Pancreas (tissue), 10 donors: ENCODE measurements around the gene ZNF608. TPM values are rescaled to one million over a fixed set of nuclear protein-coding genes. Genes with fewer than 3 reads are reported as not detected.

ENCODE experiments used
- ATAC-seq, 4 donors: fragments of 200-7000 bp; cut with Tn5 transposase; one replicate each; pipeline versions ENCODE4 v1.8.0 to v1.9.1; 2020; ENCODE audit warnings: mild to moderate bottlenecking in 4 of 4, moderate library complexity in 4 of 4
- DNase-seq, 6 donors: peaks; one replicate each; pipeline ENCODE4 v3.0.0-alpha.2; 2020
- FAIRE-seq: peaks from 2 replicates; lab custom pipeline; 2012; peaks lifted over from hg19 to GRCh38; lab: Jason Lieb, UNC
- H3K27ac ChIP-seq, 4 donors: fragments of 200-600 bp; sonication (generic); 1 replicate in 3 of 4; 2 replicates in 1 of 4; pipeline versions ENCODE4 v1.5.0 to v1.8.0; 2020
- H3K27me3 ChIP-seq, 4 donors: fragments of 200-600 bp; one replicate each; pipeline ENCODE4 v1.8.0; 2021
- H3K36me3 ChIP-seq, 3 donors: fragments of 200-600 bp; sonication (generic) in 1 of 3; one replicate each; pipeline versions ENCODE4 v1.5.0 to v1.8.0; 2020 to 2021
- H3K4me1 ChIP-seq, 3 donors: fragments of 200-600 bp; one replicate each; pipeline ENCODE4 v1.8.0; 2021
- H3K4me3 ChIP-seq, 4 donors: fragments of 200-600 bp; sonication (generic) in 2 of 4; one replicate each; pipeline versions ENCODE4 v1.5.0 to v1.8.0; 2020 to 2021
- H3K9me3 ChIP-seq, 4 donors: fragments of 200-600 bp; one replicate each; pipeline ENCODE4 v1.8.0; 2021
- WGBS, 2 donors: extraction: QIAGEN DNeasy Blood & Tissue Kit; methylation state at CpG; one replicate each; pipeline ENCODE4 v1.1.7; 2013; 5-methylcytosine and 5-hydroxymethylcytosine counted together
- intact Hi-C, 3 donors: fragments of 100-400 bp; cut with DNase I; formaldehyde crosslinking; loops; one replicate each; pipeline versions ENCODE4 v1.11.1 to v1.14.2; 2022
- polyA plus RNA-seq, 2 donors: library from polyadenylated mRNA; stranded (reverse); fragments of 200-250 nt; gene quantifications; one replicate each; pipeline ENCODE4 v1.2.3, GENCODE V29; 2013
- total RNA-seq, 6 donors: library from RNA; stranded (reverse); fragmentation: NEBNext Ultra II Directional in 4 of 6; extraction: Animal tissue kit (Norgen Biotek cat#: 25700) in 4 of 6; gene quantifications; one replicate each; pipeline versions ENCODE4 v1.2.1 to v1.2.4, GENCODE V29; 2021 to 2023
- TF ChIP-seq, protein P1 (sequence below), 4 donors: fragments of 200-600 bp; sonication (generic) in 3 of 4; IDR thresholded peaks; one replicate each; pipeline versions ENCODE4 v1.5.0 to v1.8.0; 2021; ENCODE audit warnings: antibody characterized with exemption in 4 of 4
- donor health status: healthy with polysubstance abuse.
- donor health status: DM: no; HTN: no; CAD: no; lungs with moderate emphysema.
- donor health status: DM: no; HTN: no; CAD: no.
- donor health status: control.
- donor health status: control.
- donor health status: Bipolar disorder and iron deficiency.
- donor health status: DM: yes; HTN: yes; CAD: no.
- donor health status: DM: no; HTN: no; CAD: no.
- donor health status: DM: no; HTN: no; CAD: no.
- donor health status: DM: yes; HTN: yes; CAD: no.

The ZNF608 gene
- total and polyA plus RNA-seq, 8 donors, result 9.3 to 21.6 (median 12.3) TPM

GRCh38 chr5:124739634-124740025 is 6.8 kb downstream of the ZNF608 start:
- intact Hi-C loops, result loop anchor here in 1 of 3 donors (10.0 kb wide), 2 partner anchors 75 to 145 kb away; no protein-coding TSS in a partner anchor
- WGBS, 2 donors, result 65 to 75% methylated on average over 9 of the region's 9 CpGs
- no peak for DNase-seq
- TF ChIP-seq, protein P1, sequence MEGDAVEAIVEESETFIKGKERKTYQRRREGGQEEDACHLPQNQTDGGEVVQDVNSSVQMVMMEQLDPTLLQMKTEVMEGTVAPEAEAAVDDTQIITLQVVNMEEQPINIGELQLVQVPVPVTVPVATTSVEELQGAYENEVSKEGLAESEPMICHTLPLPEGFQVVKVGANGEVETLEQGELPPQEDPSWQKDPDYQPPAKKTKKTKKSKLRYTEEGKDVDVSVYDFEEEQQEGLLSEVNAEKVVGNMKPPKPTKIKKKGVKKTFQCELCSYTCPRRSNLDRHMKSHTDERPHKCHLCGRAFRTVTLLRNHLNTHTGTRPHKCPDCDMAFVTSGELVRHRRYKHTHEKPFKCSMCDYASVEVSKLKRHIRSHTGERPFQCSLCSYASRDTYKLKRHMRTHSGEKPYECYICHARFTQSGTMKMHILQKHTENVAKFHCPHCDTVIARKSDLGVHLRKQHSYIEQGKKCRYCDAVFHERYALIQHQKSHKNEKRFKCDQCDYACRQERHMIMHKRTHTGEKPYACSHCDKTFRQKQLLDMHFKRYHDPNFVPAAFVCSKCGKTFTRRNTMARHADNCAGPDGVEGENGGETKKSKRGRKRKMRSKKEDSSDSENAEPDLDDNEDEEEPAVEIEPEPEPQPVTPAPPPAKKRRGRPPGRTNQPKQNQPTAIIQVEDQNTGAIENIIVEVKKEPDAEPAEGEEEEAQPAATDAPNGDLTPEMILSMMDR (IDR thresholded peaks at IDR 0.05), result no peak
- Histone ChIP-seq H3K27ac (peak overlapping the region in 2 of 4 donors; percentile 34 to 57), H3K4me3 (no peak overlapping the region), H3K4me1 (peaks cover 26 to 70% (median 41%) of the 10 kb centered on the region in 3 donors), H3K27me3 (no peaks in the 10 kb centered on the region), H3K36me3 (no peaks in the 10 kb centered on the region), H3K9me3 (no peaks in the 10 kb centered on the region)
- no peak for FAIRE-seq
- no peak for ATAC-seq

DNA sequence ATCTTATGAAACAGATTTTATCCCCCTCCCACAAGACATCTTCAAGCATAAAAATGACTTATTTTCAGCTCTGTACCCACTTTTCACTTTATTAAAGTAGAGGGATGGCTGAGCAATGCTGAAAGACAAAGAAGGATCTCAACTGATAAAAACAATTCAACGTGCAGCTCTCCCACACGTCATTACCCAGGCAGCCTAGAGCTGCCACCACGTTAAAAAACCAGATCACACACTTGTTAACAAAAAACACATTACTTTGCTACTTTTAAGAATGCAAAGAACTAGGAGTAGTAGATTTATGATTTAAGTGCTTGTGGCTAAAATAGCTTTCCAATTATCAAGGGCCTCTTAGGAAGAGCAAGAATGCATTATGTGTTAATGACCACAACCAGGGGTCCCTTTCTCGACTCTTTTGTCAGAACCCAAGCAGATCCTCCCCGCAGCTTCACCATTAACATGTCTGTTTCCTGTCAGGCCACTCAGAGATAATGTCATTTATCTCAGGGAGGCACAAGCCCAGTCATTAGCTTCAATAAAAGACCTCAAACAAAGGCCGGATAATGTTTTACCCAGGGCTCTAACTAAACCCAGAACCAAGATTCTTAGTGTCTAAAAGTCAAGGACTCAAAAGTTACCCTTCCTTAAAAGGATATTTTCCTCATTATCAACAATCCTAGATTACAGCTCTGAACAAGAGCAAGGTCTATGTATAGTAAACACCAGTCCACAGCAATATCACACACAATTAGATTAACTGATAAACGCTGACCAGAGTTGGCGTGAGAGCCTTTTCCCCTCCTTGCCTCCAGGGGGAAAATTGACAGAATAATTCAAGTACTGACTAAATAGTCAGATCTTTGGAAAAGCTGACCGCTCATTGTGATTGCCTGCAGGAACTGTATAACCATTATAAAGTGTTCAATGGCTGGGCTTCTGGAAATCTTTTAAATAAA is 7.5 kb downstream of the ZNF608 start:
- WGBS, 2 donors, result 15 to 20% methylated on average over 9 of the region's 9 CpGs
- H3K4me1 ChIP-seq, result peaks cover 26 to 73% (median 46%) of the 10 kb centered on the region in 3 donors
- intact Hi-C loops, result loop anchor here in 1 of 3 donors (10.0 kb wide), 1 partner anchor 74 kb away; no protein-coding TSS in a partner anchor
- ATAC-seq, result no peak
- TF ChIP-seq, protein P1 (IDR thresholded peaks at IDR 0.05), result no peak
- peak overlapping the region in 2 of 4 donors; percentile 34 to 57 for H3K27ac ChIP-seq
- no peaks in the 10 kb centered on the region for H3K36me3 ChIP-seq
- H3K9me3 ChIP-seq, result no peaks in the 10 kb centered on the region
- no peak for DNase-seq
- H3K4me3 ChIP-seq, result no peak overlapping the region
- no peaks in the 10 kb centered on the region for H3K27me3 ChIP-seq
- no peak for FAIRE-seq

- no peak overlapping the region for H3K27ac ChIP-seq
- no peak for ATAC-seq
Measured at GRCh38 chr5:124737651-124738050, 8.8 kb downstream of the ZNF608 start.

DNA sequence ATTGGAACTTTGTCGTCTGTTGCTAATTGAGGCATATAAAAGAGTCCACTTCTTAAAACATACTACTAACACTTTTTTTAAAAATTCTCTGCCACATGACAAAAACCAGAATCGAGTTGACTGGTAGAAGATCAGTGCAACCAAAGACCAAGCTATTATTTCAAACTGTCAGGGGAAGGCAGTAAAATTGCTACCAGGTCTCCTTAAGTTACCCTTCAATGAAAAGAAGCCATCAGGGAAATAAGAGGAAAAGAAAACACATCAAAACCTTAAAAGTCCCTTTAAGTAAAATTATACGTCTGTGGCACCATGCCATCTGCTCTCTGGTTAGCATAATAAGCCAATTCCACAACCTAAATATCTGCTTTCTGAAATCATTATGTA is 9.6 kb downstream of the ZNF608 start:
- H3K4me3 ChIP-seq, result no peak overlapping the region
- TF ChIP-seq, protein P1 (IDR thresholded peaks at IDR 0.05), result no peak
- H3K27me3 ChIP-seq, result no peaks in the 10 kb centered on the region
- peak overlapping the region in 2 of 4 donors; percentile 32 to 72 for H3K27ac ChIP-seq
- intact Hi-C loops, result loop anchor here in 1 of 3 donors (10.0 kb wide), 1 partner anchor 72 kb away; no protein-coding TSS in a partner anchor
- H3K36me3 ChIP-seq, result no peaks in the 10 kb centered on the region
- no peaks in the 10 kb centered on the region for H3K9me3 ChIP-seq
- H3K4me1 ChIP-seq, result peaks cover 23 to 74% (median 54%) of the 10 kb centered on the region in 3 donors
- no peak for DNase-seq
- 25 to 26% methylated on average over 3 of the region's 3 CpGs for WGBS, 2 donors
- no peak for ATAC-seq
- no peak for FAIRE-seq

More at GRCh38 chr5:124737651-124738050, 8.8 kb downstream of the ZNF608 start:
- 92 to 100% methylated on average over 1 of the region's 1 CpG for WGBS, 2 donors
- Histone ChIP-seq H3K36me3 (no peaks in the 10 kb centered on the region), H3K4me1 (peaks cover 25 to 71% (median 46%) of the 10 kb centered on the region in 3 donors), H3K4me3 (no peak overlapping the region), H3K9me3 (no peaks in the 10 kb centered on the region), H3K27me3 (no peaks in the 10 kb centered on the region)
- TF ChIP-seq, protein P1 (IDR thresholded peaks at IDR 0.05), result no peak
- no peak for FAIRE-seq
- no peak for DNase-seq
- intact Hi-C loops, result loop anchor here in 1 of 3 donors (10.0 kb wide), 1 partner anchor 73 kb away; no protein-coding TSS in a partner anchor
